Measurements from ENCODE around the gene AHCYL1. TPM values are rescaled to one million over a fixed set of nuclear protein-coding genes. Genes with fewer than 3 reads are reported as not detected.

AHCYL1 gene
- total and polyA plus RNA-seq, 2 of the 8 experiments (the other 6 are each of a cell fraction or from before 2014, with no cell fraction given), result 64.5 to 95.9 TPM

GRCh38 chr1:110050602-110051261 lies 66.2 kb downstream of the AHCYL1 start:
- Histone ChIP-seq H3K4ac (replicated peaks; ENCODE audit: insufficient read length, low read depth, low read length) (no peak overlapping the region), H2BK120ac (replicated peaks; ENCODE audit: low read depth, low read length) (no peak overlapping the region), H3K27ac (ENCODE audit: low read depth, low read length) (no peak overlapping the region), H3K56ac (replicated peaks; ENCODE audit: insufficient read length, low read depth, low read length) (no peak overlapping the region), H3K4me1 (replicated peaks in 1 of 4; ENCODE audit: control insufficient read depth in 3 of 4, insufficient read depth in 4 of 4, low read length in 3 of 4) (no peaks in the 10 kb centered on the region), H3K27me3 (replicated peaks in 1 of 4; ENCODE audit: control insufficient read depth in 3 of 4, extremely low read depth in 1 of 4, insufficient read depth in 3 of 4, low read length in 3 of 4) (no peaks in the 10 kb centered on the region), H3K23ac (ENCODE audit: insufficient read length) (no peak overlapping the region), H3K18ac (ENCODE audit: extremely low read depth, low read length) (no peak overlapping the region), H3K23me2 (ENCODE audit: low read depth, low read length) (no peaks in the 10 kb centered on the region), H3K4me3 (ENCODE audit: extremely low read depth in 1 of 4, insufficient read depth in 2 of 4, low read depth in 3 of 4, low read length in 4 of 4) (no peak overlapping the region), H3K79me1 (ENCODE audit: low read depth, low read length) (no peaks in the 10 kb centered on the region; the same call in 1 of the 2 replicates), H4K20me1 (replicated peaks in 1 of 2; ENCODE audit: control insufficient read depth in 1 of 2, insufficient read depth in 2 of 2, low read length in 2 of 2) (peaks cover 0 to 18% of the 10 kb centered on the region in 2 experiments), H2BK20ac (ENCODE audit: low read length) (no peak overlapping the region), H4K8ac (ENCODE audit: extremely low read depth, insufficient read depth, low read length) (no peak overlapping the region), H2BK5ac (ENCODE audit: low read depth, low read length) (no peak overlapping the region), H4K5ac (ENCODE audit: insufficient read length, low read depth, low read length) (no peak overlapping the region), H3K9me3 (ENCODE audit: insufficient read depth in 2 of 2, low read depth in 1 of 2, low read length in 1 of 2) (no peaks in the 10 kb centered on the region), H3K79me2 (ENCODE audit: control insufficient read depth in 1 of 2, insufficient read depth in 2 of 2, low read length in 2 of 2) (no peaks in the 10 kb centered on the region), H2AFZ (ENCODE audit: low read length) (no peak overlapping the region), H2AK5ac (ENCODE audit: low read depth, low read length) (no peak overlapping the region), H2BK12ac (ENCODE audit: low read depth, low read length) (no peak overlapping the region), H3K36me3 (ENCODE audit: control insufficient read depth in 2 of 4, insufficient read depth in 4 of 4, low read length in 3 of 4) (peaks cover 51 to 79% (median 74%) of the 10 kb centered on the region in 4 experiments), H3K9ac (replicated peaks in 1 of 4; ENCODE audit: extremely low read depth in 1 of 4, low read depth in 3 of 4, low read length in 3 of 4) (no peak overlapping the region), H3K4me2 (ENCODE audit: insufficient read depth in 1 of 2, low read depth in 2 of 2, low read length in 2 of 2) (no peak overlapping the region), H4K91ac (replicated peaks; ENCODE audit: insufficient read length, low read length) (no peak overlapping the region), H2BK15ac (ENCODE audit: low read length) (no peak overlapping the region), H3K14ac (ENCODE audit: insufficient read length) (no peak overlapping the region)
- FAIRE-seq (no peak), DNase-seq (ENCODE audit: low read depth in 1 of 2, low spot score in 2 of 2) (no peak)
- ChIA-PET POLR2A (ENCODE audit: partially characterized antibody) (interaction anchor here (0.9 to 2.7 kb wide), 7 partner anchors 11 to 56 kb away, joined by 3 to 13 read pairs (median 3); partner anchors contain the start of gene STRIP1), CTCF (ENCODE audit: partially characterized antibody) (interaction anchor here (1.0 to 40.7 kb wide), 8 partner anchors 10 to 446 kb away, joined by 3 to 1450 read pairs (median 9); partner anchors contain the start of genes ALX3, STRIP1 and UBL4B)
- TF ChIP-seq RAD21 (IDR thresholded peaks at IDR 0.05 in 1 of 2, conservative IDR thresholded peaks at IDR 0.05 in 1 of 2; ENCODE audit: low read depth in 2 of 2, low read length in 2 of 2), result no peak
- TF ChIP-seq EGR1 (IDR thresholded peaks at IDR 0.05; ENCODE audit: borderline replicate concordance, low read depth, low read length), result no peak
- no peak for TF ChIP-seq TAF7 (optimal IDR thresholded peaks at IDR 0.05; ENCODE audit: borderline replicate concordance, low read depth, low read length)
- no peak for TF ChIP-seq TEAD4 (IDR thresholded peaks at IDR 0.05; ENCODE audit: low read depth, low read length)
- no peak for TF ChIP-seq SUZ12 (IDR thresholded peaks at IDR 0.05; ENCODE audit: low read length)
- TF ChIP-seq MAFK (IDR thresholded peaks at IDR 0.05; ENCODE audit: low read depth, low read length), result no peak
- 82% methylated on average over 4 of the region's 4 CpGs; no CpG with 5 or more reads in 1 of the 2 experiments for WGBS, 2 experiments (ENCODE audit: extremely low coverage in 1 of 2, insufficient coverage in 1 of 2, insufficient read length in 1 of 2, insufficient replicate concordance in 2 of 2, low coverage in 1 of 2, low lambda C conversion rate in 2 of 2, missing lambda C conversion rate in 1 of 2)

All from H1 (cell line).